Panc1 (cell line): ENCODE results near the gene FGFBP2.

Source experiments
- POLR2AphosphoS5 ChIP-seq: IDR thresholded peaks from 2 replicates; pipeline ENCODE4 v1.6.1; 2012; ENCODE audit warnings: mild to moderate bottlenecking, low read depth, low read length, moderate library complexity
- TF ChIP-seq, protein P1 (sequence below): fragments of 450-650 bp; IDR thresholded peaks from 2 replicates; pipeline ENCODE4 v1.5.1; 2017; ENCODE audit warnings: mild to moderate bottlenecking

DNA sequence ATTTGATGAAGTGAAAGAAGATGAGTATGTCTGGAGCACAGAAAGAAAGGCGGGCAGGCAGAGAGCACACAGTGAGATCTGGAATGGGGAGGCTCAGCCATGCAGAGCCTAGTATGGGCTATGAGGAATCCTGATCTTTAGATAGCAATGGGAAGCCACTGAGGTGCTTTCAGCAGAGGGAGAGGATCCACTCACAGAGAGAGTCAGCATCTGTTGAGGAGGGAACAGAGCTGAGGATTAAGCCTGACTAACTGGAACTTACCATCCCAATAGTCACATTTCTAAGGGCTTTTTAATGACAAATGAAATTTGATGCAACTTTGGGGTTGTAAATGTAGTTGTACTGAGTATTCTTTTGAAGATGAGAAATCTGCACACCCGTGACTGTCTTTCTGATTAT is 20.6 kb upstream of the FGFBP2 start:
- TF ChIP-seq, protein P1, sequence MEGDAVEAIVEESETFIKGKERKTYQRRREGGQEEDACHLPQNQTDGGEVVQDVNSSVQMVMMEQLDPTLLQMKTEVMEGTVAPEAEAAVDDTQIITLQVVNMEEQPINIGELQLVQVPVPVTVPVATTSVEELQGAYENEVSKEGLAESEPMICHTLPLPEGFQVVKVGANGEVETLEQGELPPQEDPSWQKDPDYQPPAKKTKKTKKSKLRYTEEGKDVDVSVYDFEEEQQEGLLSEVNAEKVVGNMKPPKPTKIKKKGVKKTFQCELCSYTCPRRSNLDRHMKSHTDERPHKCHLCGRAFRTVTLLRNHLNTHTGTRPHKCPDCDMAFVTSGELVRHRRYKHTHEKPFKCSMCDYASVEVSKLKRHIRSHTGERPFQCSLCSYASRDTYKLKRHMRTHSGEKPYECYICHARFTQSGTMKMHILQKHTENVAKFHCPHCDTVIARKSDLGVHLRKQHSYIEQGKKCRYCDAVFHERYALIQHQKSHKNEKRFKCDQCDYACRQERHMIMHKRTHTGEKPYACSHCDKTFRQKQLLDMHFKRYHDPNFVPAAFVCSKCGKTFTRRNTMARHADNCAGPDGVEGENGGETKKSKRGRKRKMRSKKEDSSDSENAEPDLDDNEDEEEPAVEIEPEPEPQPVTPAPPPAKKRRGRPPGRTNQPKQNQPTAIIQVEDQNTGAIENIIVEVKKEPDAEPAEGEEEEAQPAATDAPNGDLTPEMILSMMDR = no peak
- no peak for TF ChIP-seq POLR2AphosphoS5
